Adrenal gland (tissue), 12 donors: Measurements from ENCODE around the gene CCDC192. TPM values are rescaled to one million over a fixed set of nuclear protein-coding genes. Genes with fewer than 3 reads are reported as not detected.

Source experiments
- DNase-seq, 7 donors: peaks; one replicate each; pipeline ENCODE4 v3.0.0-alpha.2; 2019 to 2020
- H3K27ac ChIP-seq, 5 donors: fragments of 200-600 bp; sonication (generic) in 4 of 5; 1 replicate in 3 of 5; 2 replicates in 2 of 5; pipeline versions ENCODE4 v1.5.1 to v1.8.0; 2016 to 2020; ENCODE audit warnings: mild to moderate bottlenecking in 1 of 5
- H3K27me3 ChIP-seq: fragments of 200-600 bp; 2 replicates; pipeline ENCODE4 v1.8.0; 2021
- H3K36me3 ChIP-seq, 2 donors: fragments of 200-600 bp; replicated peaks in 1 of 2; 1 replicate in 1 of 2; 2 replicates in 1 of 2; pipeline versions ENCODE4 v1.5.1 to v1.8.0; 2018 to 2022
- H3K4me1 ChIP-seq, 2 donors: fragments of 200-600 bp; replicated peaks in 1 of 2; 1 replicate in 1 of 2; 2 replicates in 1 of 2; pipeline versions ENCODE4 v1.5.1 to v1.8.0; 2018 to 2021
- H3K4me3 ChIP-seq, 4 donors: fragments of 200-600 bp; sonication (generic) in 3 of 4; one replicate each; pipeline ENCODE4 v1.5.1; 2016 to 2018
- H3K9me3 ChIP-seq, 3 donors: fragments of 200-600 bp; sonication (generic) in 1 of 3; replicated peaks in 1 of 3; 1 replicate in 2 of 3; 2 replicates in 1 of 3; pipeline versions ENCODE4 v1.5.1 to v1.8.0; 2016 to 2021
- CTCF ChIP-seq, 6 experiments: fragments of 450-650 bp in 4 of 6; fragments of 200-600 bp in 2 of 6; sonication (generic) in 1 of 6; IDR thresholded peaks; 1 replicate in 5 of 6; 2 replicates in 1 of 6; pipeline versions ENCODE4 v1.5.1 to v1.8.0; 2016 to 2021; ENCODE audit warnings: antibody characterized with exemption in 6 of 6, mild to moderate bottlenecking in 2 of 6, moderate library complexity in 1 of 6
- POLR2A ChIP-seq, 2 donors: fragments of 450-650 bp; IDR thresholded peaks; one replicate each; pipeline ENCODE4 v1.6.1; 2017; ENCODE audit warnings: antibody characterized with exemption in 2 of 2, mild to moderate bottlenecking in 2 of 2, moderate library complexity in 1 of 2
- WGBS, 4 donors: extraction: QIAGEN DNeasy Blood & Tissue Kit in 2 of 4; methylation state at CpG; one replicate each; pipeline versions ENCODE4 v1.1.5 to v1.1.7; 2013 to 2017; 5-methylcytosine and 5-hydroxymethylcytosine counted together
- intact Hi-C, 2 donors: fragments of 100-400 bp; cut with DNase I; formaldehyde crosslinking; loops; one replicate each; pipeline versions ENCODE4 v1.14.1 to v1.15.0; 2022 to 2023
- polyA plus RNA-seq, 3 donors: library from polyadenylated mRNA; stranded (reverse); fragments of 200-250 nt in 2 of 3; fragments of 350-450 nt in 1 of 3; fragmentation: Illumina TruSeq in 1 of 3; extraction: RNeasy Lipid Tissue Mini Kit (QIAGEN cat#74804) in 1 of 3; gene quantifications; one replicate each; pipeline ENCODE4 v1.2.3, GENCODE V29; 2013 to 2014
- total RNA-seq, 9 donors: library from RNA; depleted of rRNA in 4 of 9; stranded (reverse); fragments of >200 nt in 4 of 9; fragments of 120-200 nt in 1 of 9; fragmentation: NEBNext Ultra II Directional in 1 of 9; extraction: Animal tissue kit (Norgen Biotek cat#: 25700) in 1 of 9; gene quantifications; one replicate each; pipeline versions ENCODE4 v1.1.0 to v1.2.4, GENCODE V29; 2013 to 2023
- donor health status: healthy with polysubstance abuse.
- donor health status: Bipolar disorder and iron deficiency.
- donor health status: DM: yes; HTN: yes; CAD: no.
- donor health status: DM: no; HTN: no; CAD: no.
- donor health status: DM: no; HTN: no; CAD: no.
- donor health status: DM: yes; HTN: yes; CAD: no.

CCDC192 gene
- total and polyA plus RNA-seq, 12 donors, result 0.35 to 0.56 (median 0.46) TPM; not detected in 8

- Histone ChIP-seq H3K27ac (no peak overlapping the region), H3K27me3 (no peaks in the 10 kb centered on the region), H3K9me3 (no peaks in the 10 kb centered on the region), H3K36me3 (no peaks in the 10 kb centered on the region), H3K4me1 (peaks cover 0 to 10% of the 10 kb centered on the region in 2 donors), H3K4me3 (no peak overlapping the region)
- no peak for DNase-seq
- TF ChIP-seq CTCF (IDR thresholded peaks at IDR 0.05) (no peak), POLR2A (IDR thresholded peaks at IDR 0.05) (no peak)
- WGBS, 4 donors, result 85 to 94% (median 89%) methylated on average over 3 of the region's 3 CpGs
- intact Hi-C loops, result loop anchor here in 1 of 2 donors (5.0 kb wide), 1 partner anchor 60 kb away; no protein-coding TSS in a partner anchor
Measured at GRCh38 chr5:127821896-127822295, 118.7 kb downstream of the CCDC192 start.

- Histone ChIP-seq H3K27ac (peak overlapping the region in 1 of 5 donors; percentile 36), H3K27me3 (no peaks in the 10 kb centered on the region), H3K4me1 (peaks cover 0 to 10% of the 10 kb centered on the region in 2 donors), H3K36me3 (no peaks in the 10 kb centered on the region), H3K4me3 (no peak overlapping the region), H3K9me3 (no peaks in the 10 kb centered on the region)
- DNase-seq, result no peak
- TF ChIP-seq POLR2A (IDR thresholded peaks at IDR 0.05), result no peak
- TF ChIP-seq CTCF (IDR thresholded peaks at IDR 0.05), result no peak
- WGBS, 4 donors, result 32 to 75% (median 49%) methylated on average over 2 of the region's 2 CpGs
- intact Hi-C loops, result loop anchor here in 1 of 2 donors (5.0 kb wide), 1 partner anchor 62 kb away; no protein-coding TSS in a partner anchor
Measured at GRCh38 chr5:127824126-127824525, 120.9 kb downstream of the CCDC192 start.

GRCh38 chr5:127826011-127826410 lies 122.8 kb downstream of the CCDC192 start:
- Histone ChIP-seq H3K4me3 (no peak overlapping the region), H3K4me1 (peaks cover 0 to 10% of the 10 kb centered on the region in 2 donors), H3K27me3 (no peaks in the 10 kb centered on the region), H3K9me3 (no peaks in the 10 kb centered on the region), H3K27ac (no peak overlapping the region), H3K36me3 (no peaks in the 10 kb centered on the region)
- DNase-seq, result no peak
- WGBS, 4 donors, result 83 to 89% (median 86%) methylated on average over 3 of the region's 3 CpGs
- intact Hi-C loops, result no loop called here
- TF ChIP-seq POLR2A (IDR thresholded peaks at IDR 0.05) (no peak), CTCF (IDR thresholded peaks at IDR 0.05) (no peak)

GRCh38 chr5:127827451-127827850 lies 124.3 kb downstream of the CCDC192 start:
- TF ChIP-seq POLR2A (IDR thresholded peaks at IDR 0.05) (no peak), CTCF (IDR thresholded peaks at IDR 0.05) (no peak)
- Histone ChIP-seq H3K4me1 (peaks cover 0 to 10% of the 10 kb centered on the region in 2 donors), H3K27me3 (no peaks in the 10 kb centered on the region), H3K27ac (no peak overlapping the region), H3K4me3 (no peak overlapping the region), H3K9me3 (no peaks in the 10 kb centered on the region), H3K36me3 (no peaks in the 10 kb centered on the region)
- 89 to 96% (median 94%) methylated on average over 6 of the region's 6 CpGs for WGBS, 4 donors
- intact Hi-C loops, result no loop called here
- no peak for DNase-seq
